GM12878 (cell line): ENCODE results near the gene LYPLAL1. TPM values are rescaled to one million over a fixed set of nuclear protein-coding genes. Genes with fewer than 3 reads are reported as not detected.

Experiments
- ATAC-seq: fragments of 200-7000 bp; cut with Tn5 transposase; 3 replicates; pipeline ENCODE4 v1.9.1; 2020; ENCODE audit warnings: mild to moderate bottlenecking, moderate library complexity
- BruUV-seq: library from RNA; stranded (reverse); fragments of 400-500 nt; replicated peaks from 2 replicates; lab custom pipeline; 2021; lab: Mats Ljungman, UMichigan
- CTCF ChIA-PET: fragments of 300-600 bp; sonication (Branson Sonifier 250); formaldehyde crosslinking; extraction: SDS; loops from one replicate; lab custom pipeline; 2021; ENCODE audit warnings: inconsistent platforms; lab: Yijun Ruan, JAX
- POLR2A ChIA-PET: fragments of 350-600 bp; formaldehyde crosslinking; extraction: SDS; loops from one replicate; lab custom pipeline; 2021; ENCODE audit warnings: inconsistent platforms; lab: Charles Lee
- RAD21 ChIA-PET: fragments of 300-600 bp; sonication (Branson Sonifier 250); formaldehyde crosslinking; loops from one replicate; lab custom pipeline; 2023; ENCODE audit warnings: antibody characterized with exemption; ENCODE audit not compliant: unreplicated experiment; lab: Charles Lee
- SMC1A ChIA-PET: fragments of 300-600 bp; sonication (Branson Sonifier 250); formaldehyde crosslinking; loops from one replicate; lab custom pipeline; 2023; ENCODE audit not compliant: unreplicated experiment, uncharacterized antibody; lab: Charles Lee
- DNase-seq: peaks from one replicate; pipeline ENCODE4 v3.0.0-alpha.2; 2011; ENCODE audit warnings: low read depth, low spot score
- FAIRE-seq: peaks from 3 replicates; lab custom pipeline; 2011; peaks lifted over from hg19 to GRCh38; lab: Jason Lieb, UNC
- H2AFZ ChIP-seq: 2 replicates; pipeline ENCODE4 v1.6.0; 2011; ENCODE audit warnings: low read depth, low read length, control low read depth; ENCODE audit not compliant: control insufficient read depth
- H3K27ac ChIP-seq: 2 replicates; pipeline ENCODE4 v1.5.1; 2011; ENCODE audit warnings: control low read depth; ENCODE audit not compliant: control insufficient read depth, insufficient read depth
- H3K27me3 ChIP-seq, 2 experiments: replicated peaks in 1 of 2; 2 replicates each; pipeline versions ENCODE4 v1.6.0 to v1.6.1; 2011; ENCODE audit warnings: low read length in 1 of 2; ENCODE audit not compliant: control insufficient read depth in 2 of 2, insufficient read depth in 2 of 2
- H3K36me3 ChIP-seq, 2 experiments: 2 replicates each; pipeline ENCODE4 v1.5.1; 2011; ENCODE audit warnings: low read length in 1 of 2; ENCODE audit not compliant: control insufficient read depth in 2 of 2, insufficient read depth in 2 of 2
- H3K4me1 ChIP-seq: 2 replicates; pipeline ENCODE4 v1.6.1; 2011; ENCODE audit warnings: mild to moderate bottlenecking, low read length, moderate library complexity, mixed read lengths; ENCODE audit not compliant: control insufficient read depth, insufficient read depth
- H3K4me2 ChIP-seq: 2 replicates; pipeline ENCODE4 v1.6.0; 2011; ENCODE audit warnings: control low read depth; ENCODE audit not compliant: control insufficient read depth, insufficient read depth
- H3K4me3 ChIP-seq: fragments of 200-600 bp; sonication (generic); 2 replicates; pipeline ENCODE4 v1.5.1; 2016
- H3K79me2 ChIP-seq: 2 replicates; pipeline ENCODE4 v1.6.0; 2011; ENCODE audit warnings: low read length; ENCODE audit not compliant: control insufficient read depth, insufficient read depth
- H3K9ac ChIP-seq: 2 replicates; pipeline ENCODE4 v1.8.0; 2011; ENCODE audit warnings: low read length, control low read depth, mixed read lengths; ENCODE audit not compliant: control insufficient read depth, insufficient read depth
- H3K9me3 ChIP-seq: replicated peaks from 3 replicates; pipeline ENCODE4 v1.5.1; 2011; ENCODE audit warnings: mild to moderate bottlenecking, low read length; ENCODE audit not compliant: control insufficient read depth, insufficient read depth
- H4K20me1 ChIP-seq: 2 replicates; pipeline ENCODE4 v1.6.0; 2011; ENCODE audit not compliant: control insufficient read depth, insufficient read depth
- ASH2L ChIP-seq: fragments of 300-600, 200-600 bp; sonication (generic); IDR thresholded peaks from 2 replicates; pipeline ENCODE4 v1.6.1; 2017; ENCODE audit warnings: low read depth, mild to moderate bottlenecking, borderline replicate concordance
- ATF2 ChIP-seq: IDR thresholded peaks from 2 replicates; pipeline ENCODE4 v1.6.1; 2012; ENCODE audit warnings: low read length, inconsistent platforms
- BCL3 ChIP-seq: IDR thresholded peaks from 2 replicates; pipeline ENCODE4 v1.6.1; 2011; ENCODE audit warnings: borderline replicate concordance, low read depth, mild to moderate bottlenecking, moderate library complexity, low read length; ENCODE audit not compliant: insufficient read depth, poor library complexity, severe bottlenecking
- BCLAF1 ChIP-seq: fragments of 450-650 bp; IDR thresholded peaks from 2 replicates; pipeline ENCODE4 v1.6.1; 2017; ENCODE audit warnings: antibody characterized with exemption, mild to moderate bottlenecking, moderate library complexity
- BRCA1 ChIP-seq: IDR thresholded peaks from 2 replicates; pipeline ENCODE4 v1.6.1; 2011; ENCODE audit warnings: low read depth, low read length, improper control_type of control experiment
- CBFB ChIP-seq: IDR thresholded peaks from 2 replicates; pipeline ENCODE4 v1.6.1; 2016; ENCODE audit warnings: antibody characterized with exemption, low read depth
- MEF2B ChIP-seq: fragments of 450-650 bp; IDR thresholded peaks from 2 replicates; pipeline ENCODE4 v1.6.1; 2018; ENCODE audit warnings: mild to moderate bottlenecking, moderate library complexity; ENCODE audit not compliant: partially characterized antibody, poor library complexity, severe bottlenecking
- MTA2 ChIP-seq: fragments of 450-650 bp; IDR thresholded peaks from 2 replicates; pipeline ENCODE4 v1.6.1; 2016; ENCODE audit warnings: low read depth, mild to moderate bottlenecking, moderate library complexity
- NBN ChIP-seq: fragments of 450-650 bp; IDR thresholded peaks from 2 replicates; pipeline ENCODE4 v1.6.1; 2016
- NFIC ChIP-seq: IDR thresholded peaks from 2 replicates; pipeline ENCODE4 v1.6.1; 2012; ENCODE audit warnings: low read depth, mild to moderate bottlenecking, inconsistent platforms, low read length, moderate library complexity
- NKRF ChIP-seq: fragments of 450-650 bp; conservative IDR thresholded peaks from 2 replicates; pipeline ENCODE4 v1.6.1; 2017; ENCODE audit warnings: mild to moderate bottlenecking, moderate library complexity
- POLR2A ChIP-seq: IDR thresholded peaks from 2 replicates; pipeline ENCODE4 v1.6.1; 2011; ENCODE audit warnings: low read depth, mild to moderate bottlenecking, low read length
- RAD21 ChIP-seq: IDR thresholded peaks from 2 replicates; pipeline ENCODE4 v1.6.1; 2011; ENCODE audit warnings: mild to moderate bottlenecking, low read depth, low read length, moderate library complexity; ENCODE audit not compliant: insufficient read depth
- WGBS: methylation state at CpG from one replicate; pipeline ENCODE4 v1.1.6; 2016; ENCODE audit warnings: low lambda C conversion rate; ENCODE audit not compliant: insufficient replicate concordance, insufficient coverage; ENCODE audit errors: missing lambda C conversion rate; 5-methylcytosine and 5-hydroxymethylcytosine counted together
- in situ Hi-C: fragments of 300-500 bp; cut with MboI; formaldehyde crosslinking; loops from 9 replicates; pipeline ENCODE4 v1.14.3; 2018; ENCODE audit warnings: mixed read lengths
- intact Hi-C: fragments of 100-400 bp; cut with micrococcal nuclease; formaldehyde crosslinking; loops from one replicate; pipeline ENCODE4 v1.14.2; 2022; ENCODE audit not compliant: unreplicated experiment
- polyA plus RNA-seq, 11 experiments: library from polyadenylated mRNA; depleted of rRNA in 4 of 11; unstranded in 6 of 11; stranded (reverse) in 5 of 11; fragments of >200 nt; fragmentation: Nextera tagmentation in 4 of 11; fragmentation: Illumina TruSeq in 1 of 11; extraction: Ambion mirVana in 4 of 11; extraction: Trizol in 1 of 11; gene quantifications; 1 replicate in 1 of 11; 2 replicates in 10 of 11; pipeline versions ENCODE4 v1.2.1 to v1.2.3, GENCODE V29; 2011 to 2016; ENCODE audit warnings: inconsistent platforms in 2 of 11, missing spikeins in 2 of 11, low read depth in 1 of 11
- total RNA-seq, 4 experiments: library from RNA; depleted of rRNA in 3 of 4; stranded (reverse); fragments of >200 nt in 3 of 4; fragmentation: Illumina TruSeq in 1 of 4; extraction: Trizol in 1 of 4; gene quantifications; 2 replicates each; pipeline versions ENCODE4 v1.2.1 to v1.2.3, GENCODE V29; 2013 to 2021

Gene LYPLAL1
- total and polyA plus RNA-seq, 10 of the 15 experiments (the other 5 are each of a cell fraction or from before 2014, with no cell fraction given) = 19.4 to 112 (median 40.5) TPM

- DNase-seq (no peak), FAIRE-seq (no peak), ATAC-seq (no peak)
- SMC1A ChIA-PET = interaction anchor here (1.5 kb wide), 1 partner anchor 42 kb away, joined by 3 read pairs; no protein-coding TSS in a partner anchor
- H3K36me3 ChIP-seq = no peaks in the 10 kb centered on the region
- CTCF ChIA-PET = no interaction called here
- H2AFZ ChIP-seq = no peak overlapping the region
- H4K20me1 ChIP-seq = no peaks in the 10 kb centered on the region
- intact Hi-C loops (no loop called here), in situ Hi-C loops (no loop called here)
- TF ChIP-seq ASH2L = no peak
- no peak for TF ChIP-seq ATF2
- no peak for TF ChIP-seq NKRF
- TF ChIP-seq RAD21 = no peak
- TF ChIP-seq BCLAF1 = no peak
- no peak for TF ChIP-seq MEF2B
- TF ChIP-seq CBFB = no peak
- TF ChIP-seq POLR2A = no peak
- TF ChIP-seq BCL3 = no peak
- no peak for TF ChIP-seq BRCA1
- no peak for TF ChIP-seq NFIC
- no peak for TF ChIP-seq NBN
- no peak for TF ChIP-seq MTA2
- no peak overlapping the region for H3K9ac ChIP-seq
- no peak overlapping the region for H3K4me2 ChIP-seq
- no peak overlapping the region for H3K4me3 ChIP-seq
- no peaks in the 10 kb centered on the region for H3K27me3 ChIP-seq
- POLR2A ChIA-PET = no interaction called here
- H3K27ac ChIP-seq = no peak overlapping the region
- no TSS peak for BruUV-seq
- H3K4me1 ChIP-seq = no peaks in the 10 kb centered on the region
- no peaks in the 10 kb centered on the region for H3K79me2 ChIP-seq
- RAD21 ChIA-PET = no interaction called here
- H3K9me3 ChIP-seq = no peaks in the 10 kb centered on the region
- WGBS = 69% methylated on average over 4 of the region's 4 CpGs
These were observed 48.3 kb upstream of the LYPLAL1 start for GRCh38 chr1:219125342-219125741.
